SK-N-SH (cell line): Measurements from ENCODE around the gene CIP2A. TPM values are rescaled to one million over a fixed set of nuclear protein-coding genes. Genes with fewer than 3 reads are reported as not detected.

ENCODE experiments used
- CTCF ChIA-PET: fragments of 300-600, 350-600 bp; formaldehyde crosslinking; extraction: SDS; loops from one replicate; lab custom pipeline; 2021; lab: Yijun Ruan, JAX
- POLR2A ChIA-PET: fragments of 350-600 bp; sonication (Branson Sonifier 250); formaldehyde crosslinking; extraction: SDS; loops from one replicate; lab custom pipeline; 2020; ENCODE audit warnings: antibody characterized with exemption, inconsistent platforms; lab: Yijun Ruan, JAX
- DNase-seq: peaks from one replicate; pipeline ENCODE4 v3.0.0; 2012
- H2AFZ ChIP-seq: fragments of 200-600 bp; sonication (generic); 2 replicates; pipeline ENCODE4 v1.8.1; 2016; ENCODE audit warnings: antibody characterized with exemption, mild to moderate bottlenecking, low read depth
- H3F3A ChIP-seq: fragments of 200-600 bp; sonication (generic); replicated peaks from 2 replicates; pipeline ENCODE3; 2016; ENCODE audit warnings: antibody characterized with exemption, mild to moderate bottlenecking; ENCODE audit not compliant: insufficient read depth
- H3K27ac ChIP-seq, 2 experiments: fragments of 200-500 bp in 1 of 2; fragments of 200-600 bp in 1 of 2; sonication (Bioruptor generic) in 1 of 2; sonication (generic), shearing (Covaris generic) in 1 of 2; 2 replicates each; pipeline versions ENCODE4 v1.5.1 to v1.6.1; 2014 to 2016; ENCODE audit warnings: low read depth in 2 of 2, inconsistent platforms in 1 of 2, low read length in 1 of 2, mild to moderate bottlenecking in 1 of 2, mixed read lengths in 1 of 2
- H3K27me3 ChIP-seq: fragments of 200-600 bp; sonication (generic), shearing (Covaris generic); 2 replicates; pipeline ENCODE4 v1.6.1; 2016; ENCODE audit warnings: mixed run types; ENCODE audit not compliant: insufficient read depth
- H3K36me3 ChIP-seq, 2 experiments: fragments of 200-500 bp in 1 of 2; fragments of 200-600 bp in 1 of 2; sonication (Bioruptor generic) in 1 of 2; sonication (generic) in 1 of 2; replicated peaks in 1 of 2; 2 replicates each; pipeline versions ENCODE3 to v1.5.1; 2014 to 2016; ENCODE audit warnings: low read length in 1 of 2, mild to moderate bottlenecking in 1 of 2; ENCODE audit not compliant: insufficient read depth in 2 of 2, control insufficient read depth in 1 of 2
- H3K4me1 ChIP-seq, 2 experiments: fragments of 200-500 bp in 1 of 2; fragments of 200-600 bp in 1 of 2; sonication (Bioruptor generic) in 1 of 2; sonication (generic), shearing (Covaris generic) in 1 of 2; 2 replicates each; pipeline versions ENCODE4 v1.5.1 to v1.6.1; 2014 to 2016; ENCODE audit warnings: low read depth in 1 of 2, low read length in 1 of 2, mixed run types in 1 of 2; ENCODE audit not compliant: insufficient read depth in 2 of 2, control insufficient read depth in 1 of 2
- H3K4me2 ChIP-seq: fragments of 200-600 bp; sonication (generic), shearing (Covaris generic); 2 replicates; pipeline ENCODE4 v1.6.1; 2017; ENCODE audit warnings: mixed run types
- H3K4me3 ChIP-seq, 2 experiments: fragments of 200-500 bp in 1 of 2; fragments of 200-600 bp in 1 of 2; sonication (Bioruptor generic) in 1 of 2; sonication (generic), shearing (Covaris generic) in 1 of 2; 2 replicates each; pipeline versions ENCODE4 v1.5.1 to v1.8.1; 2014 to 2016; ENCODE audit warnings: low read depth in 2 of 2, inconsistent platforms in 1 of 2, low read length in 1 of 2, mild to moderate bottlenecking in 1 of 2, mixed read lengths in 1 of 2, moderate library complexity in 1 of 2
- H3K79me2 ChIP-seq: fragments of 200-600 bp; sonication (generic); 2 replicates; pipeline ENCODE4 v1.8.1; 2017; ENCODE audit warnings: mild to moderate bottlenecking; ENCODE audit not compliant: insufficient read depth
- H3K9ac ChIP-seq: fragments of 200-600 bp; sonication (generic); 2 replicates; pipeline ENCODE4 v1.6.1; 2017; ENCODE audit warnings: mixed run types
- H3K9me2 ChIP-seq: fragments of 200-600 bp; sonication (generic); 2 replicates; pipeline ENCODE4 v1.6.1; 2017; ENCODE audit warnings: mixed run types
- H3K9me3 ChIP-seq: fragments of 200-600 bp; sonication (generic); 2 replicates; pipeline ENCODE4 v1.6.1; 2017; ENCODE audit warnings: mixed run types, mild to moderate bottlenecking, moderate library complexity
- H4K20me1 ChIP-seq: fragments of 200-600 bp; sonication (generic); 2 replicates; pipeline ENCODE4 v1.6.1; 2017; ENCODE audit warnings: mild to moderate bottlenecking, mixed run types; ENCODE audit not compliant: insufficient read depth
- EP300 ChIP-seq, 2 experiments: IDR thresholded peaks; 2 replicates each; pipeline versions ENCODE4 v1.4.0 to v1.6.1; 2012; ENCODE audit warnings: borderline replicate concordance in 1 of 2, low read depth in 1 of 2, low read length in 1 of 2
- FOXJ3 ChIP-seq: sonication (generic); formaldehyde crosslinking; IDR thresholded peaks from 2 replicates; pipeline ENCODE4 v1.5.1; 2020; ENCODE audit warnings: mild to moderate bottlenecking, missing genetic modification reagents
- GATA2 ChIP-seq: sonication (generic); formaldehyde crosslinking; IDR thresholded peaks from 2 replicates; pipeline ENCODE4 v1.5.0; 2020; ENCODE audit warnings: mild to moderate bottlenecking, missing genetic modification reagents
- MEF2A ChIP-seq: IDR thresholded peaks from 2 replicates; pipeline ENCODE4 v1.4.0; 2012; ENCODE audit warnings: low read depth, borderline replicate concordance
- MXI1 ChIP-seq: IDR thresholded peaks from 2 replicates; pipeline ENCODE4 v1.6.1; 2012; ENCODE audit warnings: mild to moderate bottlenecking, low read depth, low read length, improper control_type of control experiment
- NFIC ChIP-seq: IDR thresholded peaks from 2 replicates; pipeline ENCODE4 v1.4.0; 2012; ENCODE audit warnings: borderline replicate concordance
- POLR2AphosphoS5 ChIP-seq: IDR thresholded peaks from 2 replicates; pipeline ENCODE4 v1.6.1; 2012; ENCODE audit warnings: low read depth, low read length
- RAD21 ChIP-seq: IDR thresholded peaks from 2 replicates; pipeline ENCODE4 v1.6.1; 2012; ENCODE audit warnings: mild to moderate bottlenecking, low read length
- TCF12 ChIP-seq: IDR thresholded peaks from 2 replicates; pipeline ENCODE4 v1.4.0; 2012
- USF2 ChIP-seq: fragments of 150-350 bp; IDR thresholded peaks from 2 replicates; pipeline ENCODE4 v1.6.1; 2017; ENCODE audit warnings: antibody characterized with exemption, low read length, low read depth, borderline replicate concordance
- YY1 ChIP-seq: IDR thresholded peaks from 2 replicates; pipeline ENCODE4 v1.4.0; 2012; ENCODE audit warnings: low read depth, mild to moderate bottlenecking
- WGBS: methylation state at CpG from one replicate; pipeline ENCODE4 v1.1.6; 2017; ENCODE audit warnings: low lambda C conversion rate; 5-methylcytosine and 5-hydroxymethylcytosine counted together
- polyA plus RNA-seq, 3 experiments: library from polyadenylated mRNA; depleted of rRNA; stranded (reverse); fragments of >200 nt; gene quantifications; 2 replicates each; pipeline ENCODE4 v1.2.3, GENCODE V29; 2012
- TF ChIP-seq, protein P1 (sequence below): IDR thresholded peaks from 2 replicates; pipeline ENCODE4 v1.4.0; 2012; ENCODE audit warnings: low read depth, borderline replicate concordance
- TF ChIP-seq, protein P2 (sequence below): IDR thresholded peaks from 2 replicates; pipeline ENCODE4 v1.6.1; 2012; ENCODE audit warnings: mild to moderate bottlenecking, low read depth, low read length, moderate library complexity
- TF ChIP-seq, protein P3 (sequence below): fragments of 200-600 bp; sonication (generic); IDR thresholded peaks from 2 replicates; pipeline ENCODE4 v1.6.1; 2017; ENCODE audit warnings: antibody characterized with exemption, mild to moderate bottlenecking, moderate library complexity
- TF ChIP-seq, protein P4 (sequence below): IDR thresholded peaks from 2 replicates; pipeline ENCODE4; 2012
- TF ChIP-seq, protein P5 (sequence below): IDR thresholded peaks from 2 replicates; pipeline ENCODE4 v1.4.0; 2012; ENCODE audit warnings: low read depth

Gene CIP2A
- polyA plus RNA-seq, 1 of the 3 experiments (the other 2 are of a cell fraction): 7.1 TPM

- H3K27ac ChIP-seq: no peak overlapping the region
- H3K4me3 ChIP-seq: no peak overlapping the region
- H3K4me1 ChIP-seq: no peaks in the 10 kb centered on the region; a peak in 1 of 4 replicates
- H3K9me3 ChIP-seq: no peaks in the 10 kb centered on the region
- TF ChIP-seq, protein P1, sequence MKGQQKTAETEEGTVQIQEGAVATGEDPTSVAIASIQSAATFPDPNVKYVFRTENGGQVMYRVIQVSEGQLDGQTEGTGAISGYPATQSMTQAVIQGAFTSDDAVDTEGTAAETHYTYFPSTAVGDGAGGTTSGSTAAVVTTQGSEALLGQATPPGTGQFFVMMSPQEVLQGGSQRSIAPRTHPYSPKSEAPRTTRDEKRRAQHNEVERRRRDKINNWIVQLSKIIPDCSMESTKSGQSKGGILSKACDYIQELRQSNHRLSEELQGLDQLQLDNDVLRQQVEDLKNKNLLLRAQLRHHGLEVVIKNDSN: no peak
- TF ChIP-seq, protein P2, sequence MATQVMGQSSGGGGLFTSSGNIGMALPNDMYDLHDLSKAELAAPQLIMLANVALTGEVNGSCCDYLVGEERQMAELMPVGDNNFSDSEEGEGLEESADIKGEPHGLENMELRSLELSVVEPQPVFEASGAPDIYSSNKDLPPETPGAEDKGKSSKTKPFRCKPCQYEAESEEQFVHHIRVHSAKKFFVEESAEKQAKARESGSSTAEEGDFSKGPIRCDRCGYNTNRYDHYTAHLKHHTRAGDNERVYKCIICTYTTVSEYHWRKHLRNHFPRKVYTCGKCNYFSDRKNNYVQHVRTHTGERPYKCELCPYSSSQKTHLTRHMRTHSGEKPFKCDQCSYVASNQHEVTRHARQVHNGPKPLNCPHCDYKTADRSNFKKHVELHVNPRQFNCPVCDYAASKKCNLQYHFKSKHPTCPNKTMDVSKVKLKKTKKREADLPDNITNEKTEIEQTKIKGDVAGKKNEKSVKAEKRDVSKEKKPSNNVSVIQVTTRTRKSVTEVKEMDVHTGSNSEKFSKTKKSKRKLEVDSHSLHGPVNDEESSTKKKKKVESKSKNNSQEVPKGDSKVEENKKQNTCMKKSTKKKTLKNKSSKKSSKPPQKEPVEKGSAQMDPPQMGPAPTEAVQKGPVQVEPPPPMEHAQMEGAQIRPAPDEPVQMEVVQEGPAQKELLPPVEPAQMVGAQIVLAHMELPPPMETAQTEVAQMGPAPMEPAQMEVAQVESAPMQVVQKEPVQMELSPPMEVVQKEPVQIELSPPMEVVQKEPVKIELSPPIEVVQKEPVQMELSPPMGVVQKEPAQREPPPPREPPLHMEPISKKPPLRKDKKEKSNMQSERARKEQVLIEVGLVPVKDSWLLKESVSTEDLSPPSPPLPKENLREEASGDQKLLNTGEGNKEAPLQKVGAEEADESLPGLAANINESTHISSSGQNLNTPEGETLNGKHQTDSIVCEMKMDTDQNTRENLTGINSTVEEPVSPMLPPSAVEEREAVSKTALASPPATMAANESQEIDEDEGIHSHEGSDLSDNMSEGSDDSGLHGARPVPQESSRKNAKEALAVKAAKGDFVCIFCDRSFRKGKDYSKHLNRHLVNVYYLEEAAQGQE: no peak
- TF ChIP-seq, protein P3, sequence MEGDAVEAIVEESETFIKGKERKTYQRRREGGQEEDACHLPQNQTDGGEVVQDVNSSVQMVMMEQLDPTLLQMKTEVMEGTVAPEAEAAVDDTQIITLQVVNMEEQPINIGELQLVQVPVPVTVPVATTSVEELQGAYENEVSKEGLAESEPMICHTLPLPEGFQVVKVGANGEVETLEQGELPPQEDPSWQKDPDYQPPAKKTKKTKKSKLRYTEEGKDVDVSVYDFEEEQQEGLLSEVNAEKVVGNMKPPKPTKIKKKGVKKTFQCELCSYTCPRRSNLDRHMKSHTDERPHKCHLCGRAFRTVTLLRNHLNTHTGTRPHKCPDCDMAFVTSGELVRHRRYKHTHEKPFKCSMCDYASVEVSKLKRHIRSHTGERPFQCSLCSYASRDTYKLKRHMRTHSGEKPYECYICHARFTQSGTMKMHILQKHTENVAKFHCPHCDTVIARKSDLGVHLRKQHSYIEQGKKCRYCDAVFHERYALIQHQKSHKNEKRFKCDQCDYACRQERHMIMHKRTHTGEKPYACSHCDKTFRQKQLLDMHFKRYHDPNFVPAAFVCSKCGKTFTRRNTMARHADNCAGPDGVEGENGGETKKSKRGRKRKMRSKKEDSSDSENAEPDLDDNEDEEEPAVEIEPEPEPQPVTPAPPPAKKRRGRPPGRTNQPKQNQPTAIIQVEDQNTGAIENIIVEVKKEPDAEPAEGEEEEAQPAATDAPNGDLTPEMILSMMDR: no peak
- no peak for TF ChIP-seq USF2
- TF ChIP-seq RAD21: no peak
- TF ChIP-seq EP300 (IDR thresholded peaks at IDR 0.05; ENCODE audit: borderline replicate concordance in 1 of 2, low read depth in 1 of 2, low read length in 1 of 2): no peak
- no peak for TF ChIP-seq YY1
- TF ChIP-seq, protein P4, sequence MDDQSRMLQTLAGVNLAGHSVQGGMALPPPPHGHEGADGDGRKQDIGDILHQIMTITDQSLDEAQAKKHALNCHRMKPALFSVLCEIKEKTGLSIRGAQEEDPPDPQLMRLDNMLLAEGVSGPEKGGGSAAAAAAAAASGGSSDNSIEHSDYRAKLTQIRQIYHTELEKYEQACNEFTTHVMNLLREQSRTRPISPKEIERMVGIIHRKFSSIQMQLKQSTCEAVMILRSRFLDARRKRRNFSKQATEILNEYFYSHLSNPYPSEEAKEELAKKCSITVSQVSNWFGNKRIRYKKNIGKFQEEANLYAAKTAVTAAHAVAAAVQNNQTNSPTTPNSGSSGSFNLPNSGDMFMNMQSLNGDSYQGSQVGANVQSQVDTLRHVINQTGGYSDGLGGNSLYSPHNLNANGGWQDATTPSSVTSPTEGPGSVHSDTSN: no peak
- TF ChIP-seq, protein P5, sequence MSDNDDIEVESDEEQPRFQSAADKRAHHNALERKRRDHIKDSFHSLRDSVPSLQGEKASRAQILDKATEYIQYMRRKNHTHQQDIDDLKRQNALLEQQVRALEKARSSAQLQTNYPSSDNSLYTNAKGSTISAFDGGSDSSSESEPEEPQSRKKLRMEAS: no peak
- no peak for TF ChIP-seq MXI1
- no peak for TF ChIP-seq TCF12
- TF ChIP-seq GATA2 (CRISPR knock-in tag): no peak
- TF ChIP-seq NFIC: no peak
- TF ChIP-seq POLR2AphosphoS5: no peak
- TF ChIP-seq FOXJ3 (CRISPR knock-in tag): no peak
- TF ChIP-seq MEF2A: no peak
- no peak for DNase-seq
- H4K20me1 ChIP-seq: no peaks in the 10 kb centered on the region
- WGBS: 98% methylated on average over 2 of the region's 2 CpGs
- no peak overlapping the region for H3K4me2 ChIP-seq
- no peak overlapping the region for H3K9ac ChIP-seq
- H3K9me2 ChIP-seq: no peaks in the 10 kb centered on the region
- H3K79me2 ChIP-seq: no peaks in the 10 kb centered on the region
- H2AFZ ChIP-seq: no peak overlapping the region
- no peaks in the 10 kb centered on the region for H3F3A ChIP-seq
- H3K36me3 ChIP-seq: peaks cover 46 to 49% of the 10 kb centered on the region in 2 experiments
- POLR2A ChIA-PET: no interaction called here
- CTCF ChIA-PET: interaction anchor here (0.5 to 4.7 kb wide), 3 partner anchors 10 to 224 kb away, joined by 3 to 17 read pairs (median 16); no protein-coding TSS in a partner anchor
- H3K27me3 ChIP-seq: no peaks in the 10 kb centered on the region
Measured at GRCh38 chr3:108562565-108562964, 26.7 kb downstream of the CIP2A start.
